ENCODE measurements around the gene DMRTC2.

DNA sequence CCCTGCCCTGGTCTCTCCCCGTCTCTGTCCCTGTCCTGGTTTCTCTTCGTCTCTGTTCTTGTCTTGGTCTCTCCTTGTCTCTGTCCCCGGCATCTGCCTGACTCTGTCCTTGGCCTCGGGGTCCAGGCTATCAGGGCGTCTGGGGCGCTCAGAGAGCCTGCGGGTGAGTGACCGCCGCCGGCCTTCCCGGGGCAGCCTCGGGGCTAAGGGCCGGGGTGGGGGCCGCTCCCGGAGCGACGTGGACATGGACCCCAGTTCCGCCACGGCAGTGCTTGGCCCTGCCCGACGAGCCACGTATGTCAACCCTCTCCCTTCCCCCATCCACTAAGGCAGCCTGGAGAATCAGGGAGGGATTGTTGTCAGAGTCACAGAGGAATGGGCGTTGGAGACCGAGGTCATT is 53.0 kb downstream of the DMRTC2 start:
- TF ChIP-seq POLR2A (IDR thresholded peaks at IDR 0.05): no peak
- TF ChIP-seq, protein P1, sequence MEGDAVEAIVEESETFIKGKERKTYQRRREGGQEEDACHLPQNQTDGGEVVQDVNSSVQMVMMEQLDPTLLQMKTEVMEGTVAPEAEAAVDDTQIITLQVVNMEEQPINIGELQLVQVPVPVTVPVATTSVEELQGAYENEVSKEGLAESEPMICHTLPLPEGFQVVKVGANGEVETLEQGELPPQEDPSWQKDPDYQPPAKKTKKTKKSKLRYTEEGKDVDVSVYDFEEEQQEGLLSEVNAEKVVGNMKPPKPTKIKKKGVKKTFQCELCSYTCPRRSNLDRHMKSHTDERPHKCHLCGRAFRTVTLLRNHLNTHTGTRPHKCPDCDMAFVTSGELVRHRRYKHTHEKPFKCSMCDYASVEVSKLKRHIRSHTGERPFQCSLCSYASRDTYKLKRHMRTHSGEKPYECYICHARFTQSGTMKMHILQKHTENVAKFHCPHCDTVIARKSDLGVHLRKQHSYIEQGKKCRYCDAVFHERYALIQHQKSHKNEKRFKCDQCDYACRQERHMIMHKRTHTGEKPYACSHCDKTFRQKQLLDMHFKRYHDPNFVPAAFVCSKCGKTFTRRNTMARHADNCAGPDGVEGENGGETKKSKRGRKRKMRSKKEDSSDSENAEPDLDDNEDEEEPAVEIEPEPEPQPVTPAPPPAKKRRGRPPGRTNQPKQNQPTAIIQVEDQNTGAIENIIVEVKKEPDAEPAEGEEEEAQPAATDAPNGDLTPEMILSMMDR (IDR thresholded peaks at IDR 0.05): no peak
